Measurements from ENCODE around the gene CCN5.

Gene CCN5

DNA sequence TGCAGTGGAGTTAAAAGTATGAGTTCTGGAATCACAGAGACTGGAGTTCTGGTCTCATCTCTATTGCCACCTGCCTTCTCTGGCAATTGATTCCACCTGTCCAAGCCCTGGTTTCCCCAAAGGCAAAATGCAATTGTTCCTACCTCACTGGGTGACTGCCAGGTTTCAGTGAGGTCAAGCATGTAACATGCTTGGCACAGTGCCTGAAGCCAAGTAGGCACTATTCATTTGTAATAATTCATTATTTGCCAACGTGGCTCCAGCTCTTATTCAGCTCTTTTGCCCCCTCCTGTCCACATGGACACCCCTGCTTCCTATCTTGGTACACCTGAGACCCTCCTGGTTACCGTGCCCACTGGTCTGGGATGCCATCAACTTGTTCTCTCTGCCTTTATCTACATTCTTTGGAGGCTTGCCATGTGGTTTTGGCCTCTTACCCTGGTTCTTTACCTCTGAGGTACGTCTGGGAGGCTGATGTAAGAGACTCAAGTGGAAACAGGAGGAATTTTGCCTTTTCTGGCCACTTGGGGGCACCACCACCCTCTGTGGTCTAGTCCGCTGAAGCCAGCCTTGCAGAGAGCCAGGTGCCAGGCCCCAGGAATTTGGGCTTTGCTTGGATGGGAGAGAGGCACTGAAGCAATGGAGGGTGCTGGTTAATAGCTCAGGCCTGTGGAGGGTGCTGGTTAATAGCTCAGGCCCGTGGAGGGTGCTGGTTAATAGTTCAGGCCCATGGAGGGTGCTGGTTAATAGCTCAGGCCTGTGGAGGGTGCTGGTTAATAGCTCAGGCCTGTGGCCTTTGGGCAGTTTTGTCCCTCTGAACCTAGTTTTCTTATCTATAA is 32.2 kb downstream of the CCN5 start:
- no peaks in the 10 kb centered on the region for H3K9me3 ChIP-seq (ENCODE audit: control insufficient read depth, low read length)
- H3K4me1 ChIP-seq (ENCODE audit: control insufficient read depth, insufficient read depth, low read length): peaks cover 22% of the 10 kb centered on the region
- no peaks in the 10 kb centered on the region for H3K36me3 ChIP-seq (ENCODE audit: control insufficient read depth, insufficient read depth, low read length)
- no peak overlapping the region for H3K4me3 ChIP-seq (ENCODE audit: low read length)
- H3K9ac ChIP-seq (ENCODE audit: low read length): peak overlapping the region; percentile 37
- peaks cover 24% of the 10 kb centered on the region for H3K27me3 ChIP-seq (ENCODE audit: control insufficient read depth, insufficient read depth, low read length)

DNA sequence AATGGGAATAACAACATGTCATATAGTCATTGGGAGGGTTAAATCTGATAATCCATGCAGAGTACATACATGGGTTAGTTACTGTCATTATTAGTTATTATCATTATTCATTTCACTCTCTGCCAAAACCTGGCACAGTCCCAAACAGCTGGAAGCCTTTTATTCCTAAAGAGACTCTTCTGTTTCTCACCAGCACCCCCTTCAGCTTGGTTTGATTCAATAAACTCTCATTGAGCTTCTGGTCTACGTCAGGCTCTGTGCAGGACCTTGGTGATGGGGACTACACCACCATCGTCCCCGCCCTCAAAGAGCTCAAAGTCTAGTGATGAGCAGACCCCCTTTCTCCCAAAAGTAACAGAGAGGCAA is 32.8 kb downstream of the CCN5 start:
- H3K36me3 ChIP-seq (ENCODE audit: control insufficient read depth, insufficient read depth, low read length): no peaks in the 10 kb centered on the region
- no peak overlapping the region for H3K9ac ChIP-seq (ENCODE audit: low read length)
- no peak overlapping the region for H3K4me3 ChIP-seq (ENCODE audit: low read length)
- H3K4me1 ChIP-seq (ENCODE audit: control insufficient read depth, insufficient read depth, low read length): peaks cover 22% of the 10 kb centered on the region
- peaks cover 29% of the 10 kb centered on the region for H3K27me3 ChIP-seq (ENCODE audit: control insufficient read depth, insufficient read depth, low read length)
- no peaks in the 10 kb centered on the region for H3K9me3 ChIP-seq (ENCODE audit: control insufficient read depth, low read length)

DNA sequence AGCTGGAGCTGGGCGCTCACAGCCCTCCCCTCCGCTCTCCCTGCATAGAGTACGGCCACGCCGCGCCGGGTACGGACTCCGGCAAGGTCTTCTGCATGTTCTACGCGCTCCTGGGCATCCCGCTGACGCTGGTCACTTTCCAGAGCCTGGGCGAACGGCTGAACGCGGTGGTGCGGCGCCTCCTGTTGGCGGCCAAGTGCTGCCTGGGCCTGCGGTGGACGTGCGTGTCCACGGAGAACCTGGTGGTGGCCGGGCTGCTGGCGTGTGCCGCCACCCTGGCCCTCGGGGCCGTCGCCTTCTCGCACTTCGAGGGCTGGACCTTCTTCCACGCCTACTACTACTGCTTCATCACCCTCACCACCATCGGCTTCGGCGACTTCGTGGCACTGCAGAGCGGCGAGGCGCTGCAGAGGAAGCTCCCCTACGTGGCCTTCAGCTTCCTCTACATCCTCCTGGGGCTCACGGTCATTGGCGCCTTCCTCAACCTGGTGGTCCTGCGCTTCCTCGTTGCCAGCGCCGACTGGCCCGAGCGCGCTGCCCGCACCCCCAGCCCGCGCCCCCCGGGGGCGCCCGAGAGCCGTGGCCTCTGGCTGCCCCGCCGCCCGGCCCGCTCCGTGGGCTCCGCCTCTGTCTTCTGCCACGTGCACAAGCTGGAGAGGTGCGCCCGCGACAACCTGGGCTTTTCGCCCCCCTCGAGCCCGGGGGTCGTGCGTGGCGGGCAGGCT is 35.1 kb downstream of the CCN5 start:
- H3K36me3 ChIP-seq (ENCODE audit: control insufficient read depth, insufficient read depth, low read length): no peaks in the 10 kb centered on the region
- H3K4me1 ChIP-seq (ENCODE audit: control insufficient read depth, insufficient read depth, low read length): peaks cover 22% of the 10 kb centered on the region
- H3K27me3 ChIP-seq (ENCODE audit: control insufficient read depth, insufficient read depth, low read length): peaks cover 35% of the 10 kb centered on the region
- no peak overlapping the region for H3K4me3 ChIP-seq (ENCODE audit: low read length)
- no peak overlapping the region for H3K9ac ChIP-seq (ENCODE audit: low read length)
- no peaks in the 10 kb centered on the region for H3K9me3 ChIP-seq (ENCODE audit: control insufficient read depth, low read length)

DNA sequence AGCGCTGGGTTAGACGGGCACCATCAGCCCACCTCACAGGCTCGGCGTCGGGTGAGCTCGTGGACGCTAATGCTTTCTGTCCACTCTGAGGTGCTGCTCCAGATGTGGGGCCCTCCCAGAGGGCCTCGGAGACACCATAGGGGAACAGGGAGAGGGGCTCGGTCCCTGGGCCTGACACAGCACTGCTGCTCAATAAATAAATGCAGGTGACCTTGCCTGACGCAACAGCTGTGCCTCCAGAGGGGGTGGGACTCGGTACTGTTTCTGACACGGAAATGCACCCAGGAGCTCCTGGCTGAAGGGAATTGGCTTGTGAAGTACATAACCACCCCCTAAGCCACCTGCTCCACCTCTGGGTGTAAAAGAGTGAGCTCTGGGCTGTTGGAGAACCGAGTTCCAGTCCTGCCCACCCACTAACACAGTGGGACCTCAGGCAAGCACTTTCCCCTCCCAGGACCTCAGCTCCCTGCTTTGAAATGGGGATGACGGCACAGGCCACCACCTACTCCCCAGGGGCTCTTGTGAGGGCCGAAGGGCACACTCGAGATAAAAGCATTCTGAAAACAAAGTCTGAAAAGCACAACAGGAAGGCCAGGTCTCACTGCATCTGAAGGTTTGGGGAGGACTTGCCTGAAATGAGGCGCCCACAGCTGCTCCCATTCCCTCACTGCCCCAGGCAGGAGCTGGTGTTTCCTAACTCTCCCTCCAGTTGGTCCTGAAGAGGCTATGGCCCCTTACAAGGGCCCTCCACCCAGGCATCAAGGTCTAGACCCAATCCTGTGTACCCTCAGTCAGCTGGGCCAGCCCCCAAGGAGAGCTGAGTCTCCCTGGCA is 37.1 kb downstream of the CCN5 start:
- Histone ChIP-seq H3K36me3 (ENCODE audit: control insufficient read depth, insufficient read depth, low read length) (no peaks in the 10 kb centered on the region), H3K9me3 (ENCODE audit: control insufficient read depth, low read length) (no peaks in the 10 kb centered on the region), H3K4me1 (ENCODE audit: control insufficient read depth, insufficient read depth, low read length) (peaks cover 6% of the 10 kb centered on the region), H3K9ac (ENCODE audit: low read length) (no peak overlapping the region), H3K27me3 (ENCODE audit: control insufficient read depth, insufficient read depth, low read length) (peaks cover 35% of the 10 kb centered on the region), H3K4me3 (ENCODE audit: low read length) (no peak overlapping the region)

DNA sequence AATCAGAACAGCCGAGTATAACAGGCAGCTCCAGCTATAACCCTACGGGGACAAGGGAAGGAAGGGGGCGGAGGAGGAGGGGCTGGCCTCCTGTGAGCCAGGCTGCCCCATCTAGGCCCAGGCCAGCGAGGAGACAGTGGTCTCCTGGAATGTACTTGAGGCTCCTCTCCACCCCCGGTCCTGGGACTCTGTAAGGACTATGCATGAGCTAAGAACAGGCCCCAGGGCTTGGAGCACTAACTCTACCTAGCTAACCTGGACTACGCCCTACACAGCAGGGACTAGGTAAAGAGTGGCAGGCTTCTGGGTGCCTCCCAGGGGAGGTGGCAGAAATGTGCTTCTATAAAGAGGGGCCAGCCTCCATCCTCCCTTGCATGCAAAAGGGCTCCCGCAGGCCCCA is 39.4 kb downstream of the CCN5 start:
- H3K36me3 ChIP-seq (ENCODE audit: control insufficient read depth, insufficient read depth, low read length): no peaks in the 10 kb centered on the region
- H3K9ac ChIP-seq (ENCODE audit: low read length): no peak overlapping the region
- no peak overlapping the region for H3K4me3 ChIP-seq (ENCODE audit: low read length)
- H3K9me3 ChIP-seq (ENCODE audit: control insufficient read depth, low read length): no peaks in the 10 kb centered on the region
- H3K4me1 ChIP-seq (ENCODE audit: control insufficient read depth, insufficient read depth, low read length): no peaks in the 10 kb centered on the region
- peaks cover 39% of the 10 kb centered on the region for H3K27me3 ChIP-seq (ENCODE audit: control insufficient read depth, insufficient read depth, low read length)

DNA sequence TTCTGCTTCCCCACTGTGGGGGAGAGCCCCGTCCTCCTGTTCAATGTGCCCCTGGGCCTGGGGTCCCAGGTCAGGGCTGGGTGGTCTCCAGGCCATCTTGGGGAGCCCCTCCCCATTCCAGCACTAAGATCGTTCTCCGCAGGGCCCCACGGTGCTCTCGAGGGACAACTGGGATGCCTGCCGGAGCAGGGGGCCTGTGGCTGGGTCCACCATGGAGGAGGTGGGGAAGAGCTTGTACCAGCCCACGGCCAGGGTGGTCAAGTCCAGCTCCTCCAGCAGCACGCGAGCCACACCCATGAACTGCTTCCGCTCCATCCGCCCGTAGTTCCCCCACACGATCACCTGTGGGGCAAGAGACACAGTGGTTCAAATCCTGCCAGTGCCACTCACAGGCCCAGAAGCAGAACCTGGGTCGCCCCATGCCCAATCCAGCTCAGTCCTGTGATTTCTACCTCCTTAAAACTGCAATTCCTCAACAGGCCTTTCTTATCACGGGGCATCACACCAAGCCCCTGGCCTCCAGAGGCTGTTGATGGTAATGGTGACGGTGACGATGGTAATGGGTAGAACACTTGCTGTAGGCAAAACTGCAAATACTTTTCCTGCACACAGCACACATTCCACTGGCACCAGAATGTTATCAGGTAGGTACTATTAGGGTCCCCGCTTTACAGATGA is 41.0 kb downstream of the CCN5 start:
- Histone ChIP-seq H3K36me3 (ENCODE audit: control insufficient read depth, insufficient read depth, low read length) (no peaks in the 10 kb centered on the region), H3K9me3 (ENCODE audit: control insufficient read depth, low read length) (no peaks in the 10 kb centered on the region), H3K27me3 (ENCODE audit: control insufficient read depth, insufficient read depth, low read length) (peaks cover 33% of the 10 kb centered on the region), H3K4me1 (ENCODE audit: control insufficient read depth, insufficient read depth, low read length) (no peaks in the 10 kb centered on the region), H3K9ac (ENCODE audit: low read length) (no peak overlapping the region), H3K4me3 (ENCODE audit: low read length) (no peak overlapping the region)

DNA sequence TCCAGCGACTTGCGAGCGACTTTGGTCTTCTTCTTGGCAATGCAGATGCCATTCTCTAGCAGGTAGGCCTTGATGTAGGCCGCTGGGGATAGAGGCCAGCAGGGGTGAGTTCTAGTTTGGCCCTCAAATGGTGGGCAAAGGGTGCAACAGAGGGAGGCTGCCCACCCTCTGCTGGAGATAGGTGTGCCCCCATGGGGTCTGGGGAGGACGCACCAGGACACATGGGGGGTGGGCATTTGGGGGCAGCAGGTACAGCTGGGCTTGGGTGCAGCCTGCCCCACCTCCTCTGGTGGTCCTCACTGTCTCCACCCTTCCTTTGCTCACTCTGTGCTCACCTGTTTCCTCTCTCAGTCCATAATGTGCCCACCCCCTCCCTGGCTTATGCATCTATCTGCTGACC is 41.8 kb downstream of the CCN5 start:
- H3K9me3 ChIP-seq (ENCODE audit: control insufficient read depth, low read length): no peaks in the 10 kb centered on the region
- peaks cover 25% of the 10 kb centered on the region for H3K27me3 ChIP-seq (ENCODE audit: control insufficient read depth, insufficient read depth, low read length)
- H3K4me1 ChIP-seq (ENCODE audit: control insufficient read depth, insufficient read depth, low read length): no peaks in the 10 kb centered on the region
- no peak overlapping the region for H3K9ac ChIP-seq (ENCODE audit: low read length)
- no peaks in the 10 kb centered on the region for H3K36me3 ChIP-seq (ENCODE audit: control insufficient read depth, insufficient read depth, low read length)
- no peak overlapping the region for H3K4me3 ChIP-seq (ENCODE audit: low read length)

DNA sequence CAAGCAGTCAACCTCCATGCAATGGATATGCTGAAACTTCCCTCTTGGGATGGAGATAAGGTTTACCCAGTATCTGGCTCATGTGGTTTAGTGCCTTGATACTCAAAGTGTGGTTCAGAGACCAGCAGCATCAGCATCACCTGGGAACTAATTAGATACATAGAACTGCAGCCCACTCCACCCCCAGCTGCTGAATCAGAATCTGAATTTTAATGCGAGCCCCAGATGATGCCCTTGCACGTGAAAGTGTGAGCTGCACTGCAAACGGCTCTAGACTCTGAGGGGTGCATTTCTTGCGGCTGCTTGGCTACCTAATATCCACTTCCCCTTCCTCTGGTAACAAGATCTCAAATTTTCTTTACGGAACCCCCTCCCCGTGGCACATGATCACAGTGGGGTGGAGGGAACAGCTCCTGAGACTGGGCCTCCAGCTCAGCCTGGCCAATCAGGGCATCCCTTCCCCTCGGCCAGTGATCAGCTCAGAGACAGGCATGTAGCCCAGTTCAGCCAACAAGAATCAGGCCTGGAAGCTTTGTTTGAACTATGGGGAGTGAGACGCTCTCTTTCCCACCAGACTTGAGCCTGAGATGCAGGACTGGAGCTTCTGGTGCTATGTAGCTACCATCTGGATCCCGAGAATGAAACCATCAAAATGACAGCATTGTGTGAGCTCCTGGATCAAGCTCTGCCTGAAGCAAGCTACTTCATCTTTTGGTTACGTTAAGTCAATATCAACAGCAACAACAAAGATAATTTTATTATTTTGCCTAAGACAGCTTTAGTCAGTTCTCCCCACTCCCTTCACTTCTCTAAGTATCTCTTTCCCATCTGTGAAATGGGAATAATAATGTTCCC is 43.3 kb downstream of the CCN5 start:
- no peaks in the 10 kb centered on the region for H3K36me3 ChIP-seq (ENCODE audit: control insufficient read depth, insufficient read depth, low read length)
- no peak overlapping the region for H3K4me3 ChIP-seq (ENCODE audit: low read length)
- no peaks in the 10 kb centered on the region for H3K4me1 ChIP-seq (ENCODE audit: control insufficient read depth, insufficient read depth, low read length)
- H3K9ac ChIP-seq (ENCODE audit: low read length): no peak overlapping the region
- peaks cover 13% of the 10 kb centered on the region for H3K27me3 ChIP-seq (ENCODE audit: control insufficient read depth, insufficient read depth, low read length)
- H3K9me3 ChIP-seq (ENCODE audit: control insufficient read depth, low read length): no peaks in the 10 kb centered on the region

DNA sequence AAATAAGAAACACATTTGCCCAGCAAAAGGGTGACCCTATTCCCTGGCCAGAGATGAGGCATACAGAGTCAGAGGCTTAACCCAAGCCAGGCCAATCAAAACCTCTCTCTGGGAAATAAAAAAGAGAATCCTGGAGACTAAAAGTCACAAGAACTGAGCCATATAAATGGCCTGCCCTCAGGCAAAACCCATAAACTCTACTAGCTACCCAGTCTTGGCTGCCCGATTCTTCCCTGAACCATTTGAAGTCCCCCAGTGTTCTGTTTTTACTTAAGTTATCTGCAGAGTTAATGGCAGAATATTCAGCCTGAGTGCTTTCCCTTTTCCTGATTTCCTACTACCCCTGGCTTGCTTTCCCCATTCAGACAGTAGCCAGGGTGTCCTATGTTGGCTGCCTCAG is 44.4 kb downstream of the CCN5 start:
- Histone ChIP-seq H3K27me3 (ENCODE audit: control insufficient read depth, insufficient read depth, low read length) (peaks cover 11% of the 10 kb centered on the region), H3K9ac (ENCODE audit: low read length) (no peak overlapping the region), H3K4me1 (ENCODE audit: control insufficient read depth, insufficient read depth, low read length) (no peaks in the 10 kb centered on the region), H3K4me3 (ENCODE audit: low read length) (no peak overlapping the region), H3K36me3 (ENCODE audit: control insufficient read depth, insufficient read depth, low read length) (no peaks in the 10 kb centered on the region), H3K9me3 (ENCODE audit: control insufficient read depth, low read length) (no peaks in the 10 kb centered on the region)

DNA sequence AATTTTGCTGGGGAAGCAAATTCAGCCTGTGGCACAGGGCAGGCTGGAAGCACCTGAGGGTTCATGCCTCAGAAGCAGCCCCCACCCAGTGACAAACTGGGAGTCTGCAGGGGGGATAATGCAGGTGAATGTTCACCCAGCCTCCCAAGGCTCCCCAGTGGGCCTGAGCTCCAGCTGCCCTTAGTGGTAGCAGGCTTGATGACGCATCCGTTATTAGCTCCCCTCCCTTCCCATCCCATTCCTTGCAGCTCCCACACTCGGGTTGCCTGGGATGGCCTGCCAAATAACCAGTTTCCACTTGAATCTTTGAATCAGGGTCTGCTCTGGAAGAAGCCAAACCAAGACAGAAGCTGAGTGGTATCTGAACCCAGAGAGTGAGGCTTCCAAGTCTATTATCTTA is 46.3 kb downstream of the CCN5 start:
- peaks cover 11% of the 10 kb centered on the region for H3K27me3 ChIP-seq (ENCODE audit: control insufficient read depth, insufficient read depth, low read length)
- H3K4me3 ChIP-seq (ENCODE audit: low read length): no peak overlapping the region
- H3K4me1 ChIP-seq (ENCODE audit: control insufficient read depth, insufficient read depth, low read length): peaks cover 10% of the 10 kb centered on the region
- no peaks in the 10 kb centered on the region for H3K36me3 ChIP-seq (ENCODE audit: control insufficient read depth, insufficient read depth, low read length)
- H3K9me3 ChIP-seq (ENCODE audit: control insufficient read depth, low read length): no peaks in the 10 kb centered on the region
- no peak overlapping the region for H3K9ac ChIP-seq (ENCODE audit: low read length)
